ENCODE data around the gene FUT1.
"Not testable (repeated sequence)": the region's sequence is repeated elsewhere in the genome, so short reads cannot be mapped to it uniquely, and the experiment has no call there.

Gene FUT1

GRCh38 chr19:48768171-48768753 lies 15.8 kb upstream of the FUT1 start:
- not testable (repeated sequence) for DNase-seq (ENCODE audit: low spot score)

DNA sequence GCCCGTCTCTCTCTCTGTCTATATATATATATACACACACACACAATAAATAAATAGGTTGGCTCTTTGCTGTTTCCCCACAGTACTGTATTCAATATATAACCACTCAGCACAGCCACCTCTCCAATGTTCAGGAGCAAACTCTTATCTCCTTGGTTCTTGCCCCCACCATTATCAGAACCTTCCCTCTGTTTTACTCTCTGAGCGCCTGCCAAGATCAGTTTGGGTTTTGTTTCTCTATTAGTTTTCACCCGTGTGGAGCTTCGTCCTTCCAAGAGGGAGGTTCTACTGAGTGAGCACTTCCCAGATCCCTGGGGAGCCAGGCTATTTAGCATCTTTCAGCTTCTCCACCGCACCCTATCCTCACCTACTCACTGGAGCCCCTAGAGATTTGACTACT lies 13.4 kb upstream of the FUT1 start:
- not testable (repeated sequence) for DNase-seq (ENCODE audit: low spot score)

DNA sequence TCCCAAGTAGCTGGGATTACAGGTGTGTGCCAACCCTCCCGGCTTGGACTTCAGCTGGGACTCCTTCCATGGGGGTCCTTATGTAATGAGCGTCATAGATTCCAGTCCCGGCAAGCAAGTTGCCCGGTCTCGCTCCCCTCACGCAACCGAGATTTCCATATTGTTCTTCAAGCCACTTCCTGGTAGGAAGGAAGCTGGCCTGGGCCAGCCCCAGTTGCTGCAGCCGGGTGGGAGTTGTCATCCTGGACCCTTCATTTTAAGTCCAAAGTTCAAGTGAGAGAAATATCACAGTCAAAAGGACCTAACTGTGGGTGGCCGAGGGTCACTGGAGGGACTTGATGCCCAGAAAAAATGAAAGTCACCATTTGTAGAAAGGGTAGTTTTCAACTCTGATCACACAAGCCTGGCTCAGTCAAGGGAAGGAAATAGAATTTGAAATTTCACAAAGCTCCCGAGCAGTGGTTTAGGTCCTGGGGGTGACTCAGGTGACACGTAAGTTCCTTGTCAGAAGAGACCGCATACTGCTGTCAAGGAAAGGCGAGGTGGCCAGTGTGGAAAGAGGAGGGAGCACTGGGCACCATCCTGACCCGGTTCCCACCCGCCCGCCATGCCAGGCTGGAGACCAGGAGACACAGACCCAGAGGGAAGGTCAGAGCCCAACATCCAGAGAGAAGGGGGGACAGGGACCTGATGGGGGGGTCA lies 8.2 kb upstream of the FUT1 start:
- no peak for DNase-seq (ENCODE audit: low spot score)

GRCh38 chr19:48757741-48758144 lies 5.3 kb upstream of the FUT1 start:
- no peak for DNase-seq (ENCODE audit: low spot score)

DNA sequence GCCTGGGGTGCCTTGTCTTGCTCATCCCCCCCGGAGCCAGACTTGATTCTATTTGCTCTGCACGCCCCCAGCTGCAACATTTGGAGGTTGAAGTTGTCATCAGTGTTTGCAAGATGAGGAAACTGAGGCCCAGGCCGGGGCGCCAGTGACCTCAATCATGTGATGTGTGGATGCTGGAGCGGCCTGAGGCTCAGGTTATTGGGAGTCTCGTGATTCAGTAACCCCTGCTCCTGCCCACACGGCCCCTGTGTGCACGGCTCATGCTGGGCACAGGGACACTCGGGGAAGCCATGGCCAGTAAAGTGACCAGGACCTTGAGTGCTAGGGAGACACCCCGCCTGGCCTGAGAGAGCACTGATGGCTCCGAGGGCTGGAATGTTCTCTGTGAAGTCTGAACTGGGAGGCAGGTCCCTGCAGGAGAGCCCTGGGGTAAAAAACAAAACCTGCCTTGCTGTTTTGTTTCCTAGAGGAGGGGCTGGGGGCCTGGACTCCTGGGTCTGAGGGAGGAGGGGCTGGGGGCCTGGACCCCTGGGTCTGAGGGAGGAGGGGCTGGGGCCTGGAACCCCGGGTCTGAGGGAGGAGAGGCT lies 4.7 kb upstream of the FUT1 start:
- DNase-seq (ENCODE audit: low spot score): no peak

DNA sequence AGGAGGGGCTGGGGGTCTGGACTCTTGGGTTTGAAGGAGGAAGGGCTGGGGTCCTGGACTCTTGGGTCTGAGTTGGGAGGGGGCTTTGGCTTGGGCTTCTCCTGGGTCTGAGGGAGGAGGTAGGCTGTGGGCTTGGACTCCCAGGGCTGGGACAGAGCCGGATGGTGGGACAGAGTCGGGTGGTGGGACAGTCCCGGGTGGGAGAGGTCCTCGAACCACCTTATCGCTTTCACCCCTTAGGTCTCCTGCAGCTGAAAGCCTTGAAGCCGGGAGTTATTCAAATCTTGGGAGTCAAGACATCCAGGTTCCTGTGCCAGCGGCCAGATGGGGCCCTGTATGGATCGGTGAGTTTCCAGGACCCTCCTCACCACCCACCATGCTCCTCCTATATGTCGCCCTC lies 4.2 kb upstream of the FUT1 start:
- DNase-seq (ENCODE audit: low spot score): no peak

- DNase-seq (ENCODE audit: low spot score): no peak
Observed at GRCh38 chr19:48756212-48756611, 3.8 kb upstream of the FUT1 start.

GRCh38 chr19:48755787-48756186 lies 3.3 kb upstream of the FUT1 start:
- no peak for DNase-seq (ENCODE audit: low spot score)

DNA sequence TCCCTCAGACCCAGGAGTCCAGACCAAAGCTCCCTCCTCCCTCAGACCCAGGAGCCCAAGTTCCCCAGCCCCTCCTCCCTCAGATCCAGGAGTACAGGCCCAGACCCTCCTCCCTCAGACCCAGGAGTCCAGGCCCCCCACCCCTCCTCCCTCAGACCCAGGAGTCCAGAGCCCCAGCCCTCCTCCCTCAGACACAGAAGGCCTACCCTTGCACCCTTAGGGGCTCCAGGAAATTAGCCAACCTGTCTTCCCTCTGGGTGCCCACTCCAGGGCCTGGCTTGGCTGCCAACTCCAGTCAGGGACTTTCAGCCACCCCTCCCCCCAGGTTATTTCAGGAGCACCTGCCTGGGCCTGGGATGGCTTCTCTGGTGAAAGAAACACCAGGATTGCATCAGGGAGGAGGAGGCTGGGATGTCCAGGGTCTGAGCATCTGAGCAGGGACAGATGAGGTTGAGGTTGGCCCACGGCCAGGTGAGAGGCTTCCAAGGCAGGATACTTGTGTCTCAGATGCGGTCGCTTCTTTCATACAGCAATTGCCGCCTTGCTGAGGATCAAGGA lies 2.7 kb upstream of the FUT1 start, which contains the start of gene FGF21:
FGF21 (plus strand) TSS at position 441 of the 558 bp plus-strand sequence. CDS start 713 bp downstream, outside the sequence.
- no peak for DNase-seq (ENCODE audit: low spot score)

GRCh38 chr19:48751845-48752495 lies 471 bp downstream of the FUT1 start:
- no peak for DNase-seq (ENCODE audit: low spot score)

DNA sequence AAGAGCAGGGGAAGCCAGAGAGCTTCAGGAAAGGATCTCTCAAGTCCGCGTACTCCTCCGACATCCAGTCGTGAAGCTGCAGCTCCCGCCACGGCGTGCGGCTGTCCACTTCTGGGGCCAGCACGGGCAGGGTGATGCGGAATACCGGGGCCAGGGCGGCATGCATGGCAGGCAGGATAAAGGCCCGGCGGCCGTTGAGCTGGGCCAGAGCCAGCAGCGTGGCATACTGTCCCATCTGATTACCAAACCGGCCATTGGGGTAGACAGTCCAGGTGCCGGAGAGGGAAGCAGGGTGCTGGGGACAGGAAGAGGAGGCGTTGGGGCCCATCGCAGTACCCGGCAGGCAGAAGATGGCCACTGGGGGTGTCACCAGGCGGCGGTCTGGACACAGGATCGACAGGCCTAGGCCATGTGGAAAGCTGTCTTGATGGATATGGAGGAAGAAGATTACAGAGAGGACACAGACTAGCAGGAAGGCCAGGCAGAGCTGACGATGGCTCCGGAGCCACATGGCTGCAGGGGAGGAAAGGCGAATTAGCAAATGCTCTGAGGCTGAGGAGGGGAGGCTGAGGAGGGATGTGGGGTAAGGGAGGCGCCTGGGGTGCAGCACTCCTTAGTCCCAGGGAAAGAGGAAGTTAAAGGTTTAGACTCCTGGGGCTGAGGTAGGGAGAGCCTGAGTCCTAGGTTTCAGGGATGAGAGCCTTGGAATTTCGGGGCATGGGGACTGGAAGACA lies 1.5 kb downstream of the FUT1 start:
- DNase-seq (ENCODE audit: low spot score): no peak

DNA sequence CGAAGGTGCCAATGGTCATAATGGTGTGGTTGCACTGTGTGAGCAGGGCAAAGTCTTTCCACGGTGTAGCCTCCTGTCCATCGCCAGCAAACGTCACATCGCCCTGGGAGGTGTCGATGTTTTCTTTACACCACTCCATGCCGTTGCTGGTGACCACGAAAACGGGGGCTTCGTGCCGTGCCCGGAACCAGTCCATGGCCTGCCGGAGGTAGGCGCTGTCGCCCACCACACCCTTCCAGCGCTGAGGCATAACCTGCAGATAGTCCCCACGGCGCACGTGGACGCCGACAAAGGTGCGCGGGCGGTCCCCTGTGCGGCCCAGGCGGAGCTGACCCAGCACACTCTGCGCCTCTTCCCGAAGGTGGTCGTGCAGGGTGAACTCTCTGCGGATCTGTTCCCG lies 2.1 kb downstream of the FUT1 start:
- no peak for DNase-seq (ENCODE audit: low spot score)

- DNase-seq (ENCODE audit: low spot score): no peak
Observed at GRCh38 chr19:48749571-48750198, 2.8 kb downstream of the FUT1 start.

DNA sequence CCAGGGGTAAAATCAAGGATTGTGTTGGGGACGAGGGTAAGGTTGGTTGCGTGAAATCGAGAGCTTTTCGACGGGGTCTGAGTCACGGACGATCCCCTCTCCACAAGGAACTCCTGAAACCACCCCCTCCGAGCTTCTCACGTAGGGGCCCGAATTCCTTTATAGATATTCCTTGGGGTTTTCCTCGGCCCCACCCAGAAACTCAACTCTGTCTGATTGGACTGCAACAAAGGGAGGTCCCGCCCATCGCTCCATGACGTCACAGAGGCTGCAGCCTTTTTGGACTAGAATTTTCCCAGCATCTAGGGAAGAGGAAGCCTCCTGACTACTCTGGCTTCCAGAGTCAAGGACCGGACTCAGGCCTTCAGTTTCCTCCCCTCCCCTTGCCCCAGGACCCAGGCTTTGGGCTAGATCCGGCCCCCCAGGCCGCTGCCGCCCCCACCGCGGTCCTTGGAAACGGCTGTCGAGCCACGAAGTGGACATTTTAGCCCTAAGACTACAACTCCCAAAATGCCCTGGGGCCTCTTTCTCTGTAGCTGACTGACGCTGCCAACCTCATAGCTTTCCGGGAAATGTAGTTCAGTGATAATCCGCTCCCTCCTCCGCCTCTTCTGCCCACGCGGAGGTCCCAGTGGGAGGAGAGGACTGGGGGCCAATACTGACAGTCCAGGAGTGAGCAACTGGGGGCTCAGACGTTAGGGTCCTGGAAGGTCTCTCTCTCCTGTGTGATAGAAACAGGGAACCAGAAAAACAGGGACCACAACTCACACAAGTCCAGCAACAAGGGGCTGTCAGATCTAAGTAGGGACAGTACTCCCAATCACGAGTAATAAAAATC lies 5.5 kb downstream of the FUT1 start, which contains the start of gene IZUMO1:
IZUMO1 (minus strand) TSS at position 172 of the 838 bp plus-strand sequence. CDS start 1,050 bp downstream, outside the sequence.
- peak; percentile 52 for DNase-seq (ENCODE audit: low spot score)

GRCh38 chr19:48746110-48746509 lies 6.3 kb downstream of the FUT1 start:
- DNase-seq (ENCODE audit: low spot score): no peak

GRCh38 chr19:48745208-48745995 lies 7.0 kb downstream of the FUT1 start:
- DNase-seq (ENCODE audit: low spot score): peak; percentile 66

- DNase-seq (ENCODE audit: low spot score): no peak
Observed at GRCh38 chr19:48742096-48742495, 10.3 kb downstream of the FUT1 start.

DNA sequence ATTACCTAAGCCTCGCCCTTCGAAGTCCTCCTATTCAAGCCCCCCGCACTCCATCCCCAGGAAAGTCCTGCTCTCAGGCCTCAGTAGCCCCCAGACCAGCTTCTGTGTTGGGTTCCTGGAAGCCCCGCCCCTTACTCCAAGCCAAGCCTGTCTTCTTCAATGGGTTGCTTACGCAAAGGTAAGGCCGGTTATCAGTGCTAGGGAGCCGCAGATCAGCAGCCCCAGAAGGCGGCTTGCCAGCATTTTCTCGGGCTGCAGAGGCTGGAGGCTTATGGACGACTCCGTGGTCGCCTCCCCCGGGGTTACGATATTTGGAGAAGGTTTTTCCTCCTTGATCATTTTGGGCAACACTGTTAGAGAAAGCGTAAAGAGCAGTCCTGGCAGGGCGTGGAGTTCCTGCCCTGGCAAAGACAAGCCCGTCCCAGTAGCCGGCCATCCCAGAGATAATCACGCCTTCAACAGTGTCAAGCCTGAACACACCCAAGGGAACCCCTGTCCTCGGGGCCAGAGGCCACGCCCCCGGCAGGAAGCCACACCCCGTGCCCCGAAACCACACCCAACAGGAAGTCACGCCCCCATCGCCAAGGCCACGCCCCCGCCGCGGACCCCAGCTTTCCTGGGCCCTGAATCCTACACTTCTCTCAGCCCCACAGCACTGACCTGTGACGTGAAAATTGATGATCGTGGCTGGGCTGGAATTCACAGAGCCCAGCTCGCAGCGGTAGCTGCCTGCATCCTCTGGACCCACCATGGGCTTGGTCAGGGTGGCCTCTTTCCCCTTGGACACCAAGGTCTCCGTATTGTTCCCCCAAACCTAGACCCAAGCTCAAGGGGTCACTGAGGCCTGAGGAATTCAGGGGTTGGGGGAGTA lies 11.1 kb downstream of the FUT1 start:
- no peak for DNase-seq (ENCODE audit: low spot score)
